Endothelial cell of umbilical vein (primary cell): ENCODE measurements around the gene BRF1. TPM values are rescaled to one million over a fixed set of nuclear protein-coding genes. Genes with fewer than 3 reads are reported as not detected.

ENCODE experiments used
- BruUV-seq: library from RNA; stranded (reverse); fragments of 400-500 nt; replicated peaks from 2 replicates; lab custom pipeline; 2021; lab: Mats Ljungman, UMichigan
- CTCF ChIA-PET: fragments of 300-600, 350-600 bp; sonication (Branson Sonifier 250); formaldehyde crosslinking; loops from one replicate; lab custom pipeline; 2021; ENCODE audit warnings: antibody characterized with exemption, inconsistent platforms; lab: Charles Lee
- POLR2A ChIA-PET: fragments of 300-600, 350-600 bp; sonication (Branson Sonifier 250); formaldehyde crosslinking; loops from one replicate; lab custom pipeline; 2021; ENCODE audit warnings: antibody characterized with exemption, inconsistent platforms; lab: Charles Lee
- DNase-seq: peaks from one replicate; pipeline ENCODE4 v3.0.0-alpha.2; 2011; ENCODE audit warnings: low read depth, low spot score
- FAIRE-seq: peaks from 2 replicates; lab custom pipeline; 2011; peaks lifted over from hg19 to GRCh38; lab: Jason Lieb, UNC
- H2AFZ ChIP-seq: 2 replicates; pipeline ENCODE4 v1.6.0; 2012; ENCODE audit warnings: low read depth, low read length, control low read depth, inconsistent platforms
- H3K27ac ChIP-seq: 2 replicates; pipeline ENCODE4 v1.5.1; 2011; ENCODE audit warnings: low read depth, mild to moderate bottlenecking, control low read depth, low read length, moderate library complexity; ENCODE audit not compliant: insufficient read depth
- H3K27me3 ChIP-seq, 2 experiments: 2 replicates each; pipeline versions ENCODE4 v1.6.0 to v1.6.1; 2011; ENCODE audit warnings: low read length in 2 of 2, mixed read lengths in 1 of 2; ENCODE audit not compliant: control insufficient read depth in 2 of 2, insufficient read depth in 2 of 2
- H3K36me3 ChIP-seq, 2 experiments: 2 replicates in 1 of 2; 3 replicates in 1 of 2; pipeline ENCODE4 v1.5.1; 2011; ENCODE audit warnings: low read length in 2 of 2, mild to moderate bottlenecking in 1 of 2, moderate library complexity in 1 of 2; ENCODE audit not compliant: control insufficient read depth in 2 of 2, insufficient read depth in 2 of 2; ENCODE audit errors: extremely low read depth in 1 of 2
- H3K4me1 ChIP-seq: 3 replicates; pipeline ENCODE4 v1.5.1; 2011; ENCODE audit warnings: mild to moderate bottlenecking, low read length; ENCODE audit not compliant: control insufficient read depth, insufficient read depth; ENCODE audit errors: extremely low read depth
- H3K4me2 ChIP-seq: 2 replicates; pipeline ENCODE4 v1.6.1; 2011; ENCODE audit warnings: low read length, control low read depth, mixed read lengths; ENCODE audit not compliant: insufficient read depth
- H3K4me3 ChIP-seq, 3 experiments: fragments of 200-600 bp in 1 of 3; sonication (generic), shearing (Covaris generic) in 1 of 3; replicated peaks in 1 of 3; 2 replicates each; pipeline ENCODE4 v1.5.1; 2011 to 2016; ENCODE audit warnings: control low read depth in 3 of 3, low read length in 3 of 3, mild to moderate bottlenecking in 2 of 3, inconsistent platforms in 1 of 3, low read depth in 1 of 3, moderate library complexity in 1 of 3; ENCODE audit not compliant: insufficient read depth in 1 of 3
- H3K79me2 ChIP-seq: 2 replicates; pipeline ENCODE4 v1.6.0; 2012; ENCODE audit warnings: low read length, inconsistent platforms; ENCODE audit not compliant: control insufficient read depth, insufficient read depth
- H3K9ac ChIP-seq: replicated peaks from 2 replicates; pipeline ENCODE3; 2011; ENCODE audit warnings: low read length, control low read depth; ENCODE audit not compliant: insufficient read depth; ENCODE audit errors: extremely low read depth
- H3K9me1 ChIP-seq: replicated peaks from 3 replicates; pipeline ENCODE4 v1.6.0; 2011; ENCODE audit warnings: mild to moderate bottlenecking, low read length; ENCODE audit not compliant: control insufficient read depth, insufficient read depth; ENCODE audit errors: extremely low read depth
- H3K9me3 ChIP-seq: replicated peaks from 2 replicates; pipeline ENCODE4 v1.5.1; 2012; ENCODE audit warnings: low read length, inconsistent platforms; ENCODE audit not compliant: control insufficient read depth, insufficient read depth
- H4K20me1 ChIP-seq: replicated peaks from 2 replicates; pipeline ENCODE3; 2011; ENCODE audit warnings: mild to moderate bottlenecking, low read length; ENCODE audit not compliant: control insufficient read depth, insufficient read depth; ENCODE audit errors: extremely low read depth
- CTCF ChIP-seq, 2 donors: IDR thresholded peaks; 1 replicate in 1 of 2; 2 replicates in 1 of 2; pipeline ENCODE4 v1.5.1; 2011; ENCODE audit warnings: low read length in 2 of 2, mild to moderate bottlenecking in 2 of 2, moderate library complexity in 2 of 2, control low read depth in 1 of 2, inconsistent platforms in 1 of 2, low read depth in 1 of 2; ENCODE audit not compliant: insufficient read depth in 1 of 2; ENCODE audit errors: extremely low read depth in 1 of 2
- EZH2 ChIP-seq: IDR thresholded peaks from 2 replicates; pipeline ENCODE4 v1.6.1; 2012; ENCODE audit warnings: borderline replicate concordance, low read depth, mild to moderate bottlenecking, moderate library complexity, low read length, inconsistent platforms; ENCODE audit not compliant: severe bottlenecking
- FOS ChIP-seq: IDR thresholded peaks from 2 replicates; pipeline ENCODE4 v1.6.1; 2011; ENCODE audit warnings: mild to moderate bottlenecking, low read length, moderate library complexity, borderline replicate concordance; ENCODE audit not compliant: insufficient read depth
- JUN ChIP-seq: IDR thresholded peaks from 2 replicates; pipeline ENCODE4 v1.6.1; 2011; ENCODE audit warnings: borderline replicate concordance, low read depth; ENCODE audit not compliant: insufficient read length, insufficient read depth
- MAX ChIP-seq: IDR thresholded peaks from 2 replicates; pipeline ENCODE4 v1.6.1; 2011; ENCODE audit not compliant: insufficient read depth, insufficient read length
- MYC ChIP-seq: IDR thresholded peaks from one replicate; pipeline ENCODE4 v1.6.1; 2011; ENCODE audit warnings: mild to moderate bottlenecking, low read depth, low read length
- POLR2AphosphoS5 ChIP-seq: IDR thresholded peaks from 2 replicates; pipeline ENCODE4 v1.6.1; 2012; ENCODE audit warnings: low read depth, mild to moderate bottlenecking, control low read depth, low read length, moderate library complexity; ENCODE audit not compliant: insufficient read depth
- dilution Hi-C: fragments of 300-500 bp; cut with MboI; formaldehyde crosslinking; loops from one replicate; pipeline ENCODE4 v1.15.0; 2019; ENCODE audit warnings: low sequenced_read_pairs; ENCODE audit not compliant: extremely low pct_ligation_motif_present
- intact Hi-C: fragments of 100-400 bp; cut with micrococcal nuclease; formaldehyde crosslinking; loops from one replicate; pipeline ENCODE4 v1.10.0; 2022
- polyA plus RNA-seq, 4 experiments: library from polyadenylated mRNA; depleted of rRNA in 3 of 4; stranded (reverse) in 3 of 4; unstranded in 1 of 4; fragments of >200 nt; gene quantifications; 2 replicates each; pipeline versions ENCODE4 v1.2.1 to v1.2.3, GENCODE V29; 2011 to 2012; ENCODE audit warnings: missing spikeins in 1 of 4
- total RNA-seq: library from RNA; stranded (reverse); gene quantifications from 2 replicates; pipeline ENCODE4 v1.2.3, GENCODE V29; 2021

The BRF1 gene
- total and polyA plus RNA-seq, 2 donors (not counting 3 experiments of a cell fraction or from before 2014, with no cell fraction given) = 19.0 to 47.2 TPM

GRCh38 chr14:105314287-105315200, 13.7 kb upstream of the BRF1 start, which contains the start of gene PACS2:
PACS2 (plus strand) TSS chr14:105314748; CDS start chr14:105314919, 171 bp downstream.
- Histone ChIP-seq H3K9ac (no peak within 1 kb of the TSS), H3K36me3 (no peaks in the 10 kb centered on the region), H3K9me3 (no peaks in the 10 kb centered on the region), H3K27ac (no peak within 1 kb of the TSS), H3K27me3 (no peaks in the 10 kb centered on the region), H3K4me2 (peak within 1 kb of the TSS; percentile 32), H4K20me1 (no peaks in the 10 kb centered on the region), H3K79me2 (peaks cover 3% of the 10 kb centered on the region), H3K4me3 (peak within 1 kb of the TSS; percentile 3 to 61 (median 49)), H3K9me1 (no peaks in the 10 kb centered on the region), H3K4me1 (peaks cover 8% of the 10 kb centered on the region), H2AFZ (peak within 1 kb of the TSS; percentile 72)
- intact Hi-C loops (no loop called here), dilution Hi-C loops (no loop called here)
- ChIA-PET CTCF (interaction anchor here (0.7 to 1.8 kb wide), 8 partner anchors 14 to 176 kb away, joined by 3 to 9 read pairs (median 4); partner anchors contain the start of genes BRF1 and JAG2), POLR2A (interaction anchor here (1.1 kb wide), 1 partner anchor 14 kb away, joined by 3 read pairs; the partner anchor contains the start of gene BRF1)
- no peak for FAIRE-seq
- DNase-seq = peak; percentile 58
- no TSS peak for BruUV-seq
- TF ChIP-seq CTCF (IDR thresholded peaks at IDR 0.05; ENCODE audit: extremely low read depth in 1 of 2, insufficient read depth in 1 of 2, low read depth in 1 of 2, low read length in 2 of 2) (no peak), MYC (no peak), EZH2 (no peak), MAX (no peak), JUN (no peak), FOS (no peak), POLR2AphosphoS5 (no peak)
